ENCODE measurements around the gene ARHGEF2. TPM values are rescaled to one million over a fixed set of nuclear protein-coding genes. Genes with fewer than 3 reads are reported as not detected.

The ARHGEF2 gene
- polyA plus RNA-seq, 1 of the 3 experiments (the other 2 are of a cell fraction): 50.8 TPM

GRCh38 chr1:156004843-156005584, 26.7 kb upstream of the ARHGEF2 start:
- no peak overlapping the region for H3K4me3 ChIP-seq (ENCODE audit: low read depth in 2 of 2, low read length in 1 of 2)
- H3K9me2 ChIP-seq: no peaks in the 10 kb centered on the region
- H3K79me2 ChIP-seq (ENCODE audit: insufficient read depth): no peaks in the 10 kb centered on the region
- WGBS (ENCODE audit: low lambda C conversion rate): 87% methylated on average over 4 of the region's 4 CpGs
- TF ChIP-seq NRF1 (IDR thresholded peaks at IDR 0.05; ENCODE audit: low read depth, low read length) (no peak), RFX5 (IDR thresholded peaks at IDR 0.05; ENCODE audit: low read length) (no peak), RXRA (IDR thresholded peaks at IDR 0.05; ENCODE audit: borderline replicate concordance, low read depth) (no peak), GATA2 (CRISPR knock-in tag; IDR thresholded peaks at IDR 0.05) (no peak), ELF1 (IDR thresholded peaks at IDR 0.05) (no peak), MEF2A (IDR thresholded peaks at IDR 0.05; ENCODE audit: borderline replicate concordance, low read depth) (no peak), PBX3 (IDR thresholded peaks at IDR 0.05) (no peak), TCF12 (IDR thresholded peaks at IDR 0.05) (no peak), USF1 (IDR thresholded peaks at IDR 0.05; ENCODE audit: borderline replicate concordance, low read depth) (no peak), EP300 (IDR thresholded peaks at IDR 0.05; ENCODE audit: borderline replicate concordance in 1 of 2, low read depth in 1 of 2, low read length in 1 of 2) (no peak), EZH2phosphoT487 (IDR thresholded peaks at IDR 0.05; ENCODE audit: borderline replicate concordance, low read depth) (no peak), NFIC (IDR thresholded peaks at IDR 0.05; ENCODE audit: borderline replicate concordance) (no peak), SMC3 (IDR thresholded peaks at IDR 0.05; ENCODE audit: low read depth, low read length) (no peak), RAD21 (IDR thresholded peaks at IDR 0.05; ENCODE audit: low read length) (no peak)
- H3K9me3 ChIP-seq: no peaks in the 10 kb centered on the region
- no peak for DNase-seq
- H3K4me2 ChIP-seq: no peak overlapping the region
- H3K4me1 ChIP-seq (ENCODE audit: control insufficient read depth in 1 of 2, insufficient read depth in 2 of 2, low read depth in 1 of 2, low read length in 1 of 2): peaks cover 0 to 8% of the 10 kb centered on the region in 2 experiments; a peak in 1 of 4 replicates
- H3K27me3 ChIP-seq (ENCODE audit: insufficient read depth): no peaks in the 10 kb centered on the region
- H3K9ac ChIP-seq: no peak overlapping the region
- no peak overlapping the region for H3K27ac ChIP-seq (ENCODE audit: low read depth in 2 of 2, low read length in 1 of 2)
- H4K20me1 ChIP-seq (ENCODE audit: insufficient read depth): no peaks in the 10 kb centered on the region; the same call in 1 of the 2 replicates
- POLR2A ChIA-PET: no interaction called here
- peaks cover 12% of the 10 kb centered on the region in 2 experiments for H3K36me3 ChIP-seq (replicated peaks in 1 of 2; ENCODE audit: control insufficient read depth in 1 of 2, insufficient read depth in 2 of 2, low read length in 1 of 2)
- peaks cover 33% of the 10 kb centered on the region for H3F3A ChIP-seq (replicated peaks; ENCODE audit: insufficient read depth)
- H2AFZ ChIP-seq (ENCODE audit: low read depth): no peak overlapping the region
- CTCF ChIA-PET: interaction anchor here (0.7 to 5.3 kb wide), 6 partner anchors 9 to 837 kb away, joined by 3 to 61 read pairs (median 3); no protein-coding TSS in a partner anchor

GRCh38 chr1:156003923-156004188, 25.5 kb upstream of the ARHGEF2 start:
- Histone ChIP-seq H2AFZ (ENCODE audit: low read depth) (no peak overlapping the region), H4K20me1 (ENCODE audit: insufficient read depth) (no peaks in the 10 kb centered on the region; the same call in 1 of the 2 replicates), H3K9me2 (no peaks in the 10 kb centered on the region), H3K4me3 (ENCODE audit: low read depth in 2 of 2, low read length in 1 of 2) (no peak overlapping the region), H3K9ac (no peak overlapping the region), H3K36me3 (replicated peaks in 1 of 2; ENCODE audit: control insufficient read depth in 1 of 2, insufficient read depth in 2 of 2, low read length in 1 of 2) (peaks cover 4 to 6% of the 10 kb centered on the region in 2 experiments), H3K79me2 (ENCODE audit: insufficient read depth) (no peaks in the 10 kb centered on the region), H3K27me3 (ENCODE audit: insufficient read depth) (no peaks in the 10 kb centered on the region), H3K4me2 (no peak overlapping the region), H3K27ac (ENCODE audit: low read depth in 2 of 2, low read length in 1 of 2) (no peak overlapping the region), H3K9me3 (no peaks in the 10 kb centered on the region), H3F3A (replicated peaks; ENCODE audit: insufficient read depth) (peaks cover 24% of the 10 kb centered on the region), H3K4me1 (ENCODE audit: control insufficient read depth in 1 of 2, insufficient read depth in 2 of 2, low read depth in 1 of 2, low read length in 1 of 2) (peaks cover 0 to 8% of the 10 kb centered on the region in 2 experiments; a peak in 1 of 4 replicates)
- 25% methylated on average over 2 of the region's 2 CpGs for WGBS (ENCODE audit: low lambda C conversion rate)
- POLR2A ChIA-PET: no interaction called here
- CTCF ChIA-PET: interaction anchor here (1.1 to 5.3 kb wide), 5 partner anchors 14 to 66 kb away, joined by 3 to 61 read pairs (median 7); partner anchors contain the start of genes ARHGEF2 and SSR2
- DNase-seq: no peak
- TF ChIP-seq TEAD4 (IDR thresholded peaks at IDR 0.05; ENCODE audit: borderline replicate concordance, insufficient read depth): no peak
- no peak for TF ChIP-seq RAD21 (IDR thresholded peaks at IDR 0.05; ENCODE audit: low read length)
- TF ChIP-seq CTCF (IDR thresholded peaks at IDR 0.05): no peak
- no peak for TF ChIP-seq PBX3 (IDR thresholded peaks at IDR 0.05)
- no peak for TF ChIP-seq NFIC (IDR thresholded peaks at IDR 0.05; ENCODE audit: borderline replicate concordance)
- TF ChIP-seq RFX5 (IDR thresholded peaks at IDR 0.05; ENCODE audit: low read length): no peak
- no peak for TF ChIP-seq SIN3A (IDR thresholded peaks at IDR 0.05; ENCODE audit: borderline replicate concordance, low read depth, low read length)
- TF ChIP-seq ZBTB33 (IDR thresholded peaks at IDR 0.05; ENCODE audit: borderline replicate concordance, low read depth): no peak
- no peak for TF ChIP-seq MAX (IDR thresholded peaks at IDR 0.05; ENCODE audit: low read depth)
- no peak for TF ChIP-seq TAF1 (IDR thresholded peaks at IDR 0.05; ENCODE audit: borderline replicate concordance, low read depth, low read length)

All from SK-N-SH (cell line).